ENCODE measurements around the gene AGBL5.
"Not testable (repeated sequence)": the region's sequence is repeated elsewhere in the genome, so short reads cannot be mapped to it uniquely, and the experiment has no call there.

Gene AGBL5

DNA sequence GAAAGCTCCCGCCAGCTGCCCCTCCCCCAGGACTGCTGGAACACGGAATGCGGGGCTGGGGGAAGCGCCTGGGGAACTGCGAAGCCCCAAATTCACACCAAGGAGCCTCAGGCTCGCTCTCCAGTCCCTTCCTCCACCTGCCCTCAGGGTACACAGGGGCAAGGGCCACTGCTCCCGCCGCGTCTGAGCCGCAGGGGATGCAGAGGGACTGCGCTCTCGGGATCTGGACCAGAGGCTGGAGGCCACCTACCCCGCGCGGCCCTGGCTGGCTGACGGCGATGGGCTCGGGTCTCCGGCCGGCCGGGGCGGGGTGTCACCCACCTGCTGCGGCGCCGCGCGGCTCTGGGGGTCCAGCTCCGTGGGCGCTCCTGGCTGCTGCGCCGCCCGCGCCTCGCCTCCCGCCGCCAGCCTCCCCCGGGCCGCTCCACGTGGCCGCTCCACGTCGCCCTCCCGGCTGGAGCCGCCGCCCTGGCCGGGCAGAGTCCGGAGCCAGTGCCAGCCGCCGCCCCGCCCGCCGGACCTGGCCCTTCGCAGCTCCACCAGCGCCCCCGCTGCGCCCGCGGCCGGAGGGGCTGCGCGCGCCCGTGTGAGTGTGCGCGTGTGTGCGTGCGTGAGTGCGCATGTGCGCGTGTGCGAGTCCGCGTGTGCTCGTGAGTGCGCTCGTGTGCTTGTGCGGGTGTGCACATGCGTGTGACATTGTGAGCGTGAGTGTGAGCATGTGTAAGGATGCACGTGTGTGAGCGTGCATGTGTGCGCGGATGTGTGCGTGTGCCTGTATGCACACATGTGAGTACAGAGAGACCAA is 67.3 kb downstream of the AGBL5 start, which contains the start of gene CGREF1 (continued):
- TF ChIP-seq, protein P1, sequence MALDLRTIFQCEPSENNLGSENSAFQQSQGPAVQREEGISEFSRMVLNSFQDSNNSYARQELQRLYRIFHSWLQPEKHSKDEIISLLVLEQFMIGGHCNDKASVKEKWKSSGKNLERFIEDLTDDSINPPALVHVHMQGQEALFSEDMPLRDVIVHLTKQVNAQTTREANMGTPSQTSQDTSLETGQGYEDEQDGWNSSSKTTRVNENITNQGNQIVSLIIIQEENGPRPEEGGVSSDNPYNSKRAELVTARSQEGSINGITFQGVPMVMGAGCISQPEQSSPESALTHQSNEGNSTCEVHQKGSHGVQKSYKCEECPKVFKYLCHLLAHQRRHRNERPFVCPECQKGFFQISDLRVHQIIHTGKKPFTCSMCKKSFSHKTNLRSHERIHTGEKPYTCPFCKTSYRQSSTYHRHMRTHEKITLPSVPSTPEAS (tag by site-specific recombination; IDR thresholded peaks at IDR 0.05): peak; percentile 89
- 0 out of 2 replicates have a peak, but pooled peaks have one; percentile 27 for TF ChIP-seq ZNF391 (tag by site-specific recombination; IDR thresholded peaks at IDR 0.05; ENCODE audit: borderline replicate concordance, low read depth)
- peak; percentile 49; the same call in 1 of the 2 replicates for TF ChIP-seq ZNF777 (tag by site-specific recombination; IDR thresholded peaks at IDR 0.05; ENCODE audit: borderline replicate concordance)
- no peak for TF ChIP-seq SETDB1 (IDR thresholded peaks at IDR 0.05; ENCODE audit: insufficient read length, low read length)
- TF ChIP-seq, protein P2, sequence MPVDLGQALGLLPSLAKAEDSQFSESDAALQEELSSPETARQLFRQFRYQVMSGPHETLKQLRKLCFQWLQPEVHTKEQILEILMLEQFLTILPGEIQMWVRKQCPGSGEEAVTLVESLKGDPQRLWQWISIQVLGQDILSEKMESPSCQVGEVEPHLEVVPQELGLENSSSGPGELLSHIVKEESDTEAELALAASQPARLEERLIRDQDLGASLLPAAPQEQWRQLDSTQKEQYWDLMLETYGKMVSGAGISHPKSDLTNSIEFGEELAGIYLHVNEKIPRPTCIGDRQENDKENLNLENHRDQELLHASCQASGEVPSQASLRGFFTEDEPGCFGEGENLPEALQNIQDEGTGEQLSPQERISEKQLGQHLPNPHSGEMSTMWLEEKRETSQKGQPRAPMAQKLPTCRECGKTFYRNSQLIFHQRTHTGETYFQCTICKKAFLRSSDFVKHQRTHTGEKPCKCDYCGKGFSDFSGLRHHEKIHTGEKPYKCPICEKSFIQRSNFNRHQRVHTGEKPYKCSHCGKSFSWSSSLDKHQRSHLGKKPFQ (tag by site-specific recombination; IDR thresholded peaks at IDR 0.05): peak; percentile 66
- TF ChIP-seq ZNF600 (tag by site-specific recombination; IDR thresholded peaks at IDR 0.05): peak; percentile 16; the same call in 1 of the 2 replicates
- TF ChIP-seq ZBTB17 (tag by site-specific recombination; IDR thresholded peaks at IDR 0.05): peak; percentile 15; the same call in 1 of the 2 replicates
- TF ChIP-seq GLIS1 (tag by site-specific recombination; IDR thresholded peaks at IDR 0.05): peak; percentile 67; the same call in 1 of the 2 replicates
- TF ChIP-seq, protein P3, sequence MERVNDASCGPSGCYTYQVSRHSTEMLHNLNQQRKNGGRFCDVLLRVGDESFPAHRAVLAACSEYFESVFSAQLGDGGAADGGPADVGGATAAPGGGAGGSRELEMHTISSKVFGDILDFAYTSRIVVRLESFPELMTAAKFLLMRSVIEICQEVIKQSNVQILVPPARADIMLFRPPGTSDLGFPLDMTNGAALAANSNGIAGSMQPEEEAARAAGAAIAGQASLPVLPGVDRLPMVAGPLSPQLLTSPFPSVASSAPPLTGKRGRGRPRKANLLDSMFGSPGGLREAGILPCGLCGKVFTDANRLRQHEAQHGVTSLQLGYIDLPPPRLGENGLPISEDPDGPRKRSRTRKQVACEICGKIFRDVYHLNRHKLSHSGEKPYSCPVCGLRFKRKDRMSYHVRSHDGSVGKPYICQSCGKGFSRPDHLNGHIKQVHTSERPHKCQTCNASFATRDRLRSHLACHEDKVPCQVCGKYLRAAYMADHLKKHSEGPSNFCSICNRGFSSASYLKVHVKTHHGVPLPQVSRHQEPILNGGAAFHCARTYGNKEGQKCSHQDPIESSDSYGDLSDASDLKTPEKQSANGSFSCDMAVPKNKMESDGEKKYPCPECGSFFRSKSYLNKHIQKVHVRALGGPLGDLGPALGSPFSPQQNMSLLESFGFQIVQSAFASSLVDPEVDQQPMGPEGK (tag by site-specific recombination; IDR thresholded peaks at IDR 0.05): peak; percentile 26; the same call in 1 of the 2 replicates
- TF ChIP-seq ZNF341 (tag by site-specific recombination; IDR thresholded peaks at IDR 0.05; ENCODE audit: low read depth): 0 out of 2 replicates have a peak, but pooled peaks have one; percentile 3
- TF ChIP-seq GLIS2 (tag by site-specific recombination; IDR thresholded peaks at IDR 0.05): peak; percentile 59
- no peak for TF ChIP-seq ZNF112 (tag by site-specific recombination; IDR thresholded peaks at IDR 0.05)

DNA sequence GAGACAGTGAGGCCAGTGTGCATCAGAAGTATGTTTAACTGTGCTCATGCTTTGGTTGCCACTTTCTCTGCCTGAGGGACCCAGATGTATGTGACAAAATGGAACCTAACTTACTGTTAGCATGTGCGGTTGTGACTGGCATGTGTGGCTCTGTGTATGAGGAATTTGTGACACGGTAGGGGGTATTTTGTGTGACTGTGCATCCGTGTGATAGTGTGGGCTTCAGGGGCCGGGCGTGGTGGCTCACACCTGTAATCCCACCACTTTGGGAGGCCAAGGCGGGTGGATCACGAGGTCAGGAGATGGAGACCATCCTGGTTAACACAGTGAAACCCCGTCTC is 67.8 kb downstream of the AGBL5 start:
- POLR2A ChIA-PET; H3K4me3 ChIP-seq (ENCODE audit: low read depth, low read length); H3K27ac ChIP-seq (ENCODE audit: extremely low read depth, low read depth, low read length); H3K4me1 ChIP-seq (ENCODE audit: control insufficient read depth, insufficient read depth, low read length); H3K9me3 ChIP-seq (ENCODE audit: control insufficient read depth, insufficient read depth, low read depth, low read length); H3K36me3 ChIP-seq (ENCODE audit: control insufficient read depth in 2 of 2, insufficient read depth in 1 of 2, low read length in 2 of 2): not testable (repeated sequence)
- TF ChIP-seq, protein P1 (tag by site-specific recombination; IDR thresholded peaks at IDR 0.05): peak; percentile 9; the same call in 1 of the 2 replicates
- 0 out of 2 replicates have a peak, but pooled peaks have one; percentile 18 for TF ChIP-seq ZNF2 (tag by site-specific recombination; IDR thresholded peaks at IDR 0.05)
- peak; percentile 70 for TF ChIP-seq ZNF335 (tag by site-specific recombination; conservative IDR thresholded peaks at IDR 0.05)
- CTCF ChIA-PET: interaction anchor here (0.6 kb wide), 1 partner anchor 32 kb away, joined by 3 read pairs; no protein-coding TSS in a partner anchor

All from HEK293 (cell line).